ENCODE measurements around the gene ATP11A. TPM values are rescaled to one million over a fixed set of nuclear protein-coding genes. Genes with fewer than 3 reads are reported as not detected.

The ATP11A gene
- total RNA-seq, 5 donors from 2014 or later (not counting 1 experiment from before 2014, with no cell fraction given), result 35.7 to 57.1 (median 48.5) TPM

GRCh38 chr13:112928972-112929782, 239.3 kb downstream of the ATP11A start:
- Histone ChIP-seq H3K27ac (ENCODE audit: low read length) (no peak overlapping the region), H3K9me3 (no peaks in the 10 kb centered on the region), H3K36me3 (ENCODE audit: control insufficient read depth in 2 of 2, extremely low read depth in 1 of 2, insufficient read depth in 1 of 2, low read length in 1 of 2) (no peaks in the 10 kb centered on the region), H3K4me3 (ENCODE audit: control insufficient read depth in 1 of 2, extremely low read depth in 1 of 2, low read length in 1 of 2) (no peak overlapping the region), H3K27me3 (replicated peaks in 1 of 2; ENCODE audit: control insufficient read depth in 2 of 2, extremely low read depth in 1 of 2, insufficient read depth in 2 of 2, low read length in 1 of 2) (peaks cover 7 to 43% of the 10 kb centered on the region in 2 experiments), H3K4me1 (ENCODE audit: control insufficient read depth in 1 of 2, extremely low read depth in 1 of 2, insufficient read depth in 2 of 2, low read length in 2 of 2) (no peaks in the 10 kb centered on the region)
- Mint-ChIP-seq H3K27me3 (peaks cover 46 to 59% of the 10 kb centered on the region in 2 donors), H3K4me1 (peaks cover 7 to 22% (median 9%) of the 10 kb centered on the region in 3 donors), H3K36me3 (no peaks in the 10 kb centered on the region), H3K4me3 (no peak overlapping the region), H3K9me3 (no peaks in the 10 kb centered on the region), H3K27ac (no peak overlapping the region)
- DNase-seq (no peak), ATAC-seq (replicated peaks in 1 of 4) (no peak)
- WGBS (ENCODE audit: insufficient coverage), result 8% methylated on average over 19 of the region's 21 CpGs
- CTCF ChIA-PET, result no interaction called here
- POLR2A ChIA-PET, result no interaction called here

- DNase-seq (no peak), ATAC-seq (replicated peaks in 1 of 4) (no peak)
- H3K27ac ChIP-seq (ENCODE audit: low read length), result no peak overlapping the region
- Mint-ChIP-seq H3K9me3 (no peaks in the 10 kb centered on the region), H3K4me3 (no peak overlapping the region), H3K27ac (no peak overlapping the region), H3K27me3 (peaks cover 46 to 57% of the 10 kb centered on the region in 2 donors), H3K36me3 (no peaks in the 10 kb centered on the region), H3K4me1 (peaks cover 7 to 22% (median 9%) of the 10 kb centered on the region in 3 donors)
- no peaks in the 10 kb centered on the region for H3K4me1 ChIP-seq (ENCODE audit: control insufficient read depth in 1 of 2, extremely low read depth in 1 of 2, insufficient read depth in 2 of 2, low read length in 2 of 2)
- CTCF ChIA-PET, result no interaction called here
- peaks cover 7 to 48% of the 10 kb centered on the region in 2 experiments for H3K27me3 ChIP-seq (replicated peaks in 1 of 2; ENCODE audit: control insufficient read depth in 2 of 2, extremely low read depth in 1 of 2, insufficient read depth in 2 of 2, low read length in 1 of 2)
- no peaks in the 10 kb centered on the region for H3K36me3 ChIP-seq (ENCODE audit: control insufficient read depth in 2 of 2, extremely low read depth in 1 of 2, insufficient read depth in 1 of 2, low read length in 1 of 2)
- POLR2A ChIA-PET, result no interaction called here
- H3K9me3 ChIP-seq, result no peaks in the 10 kb centered on the region
- H3K4me3 ChIP-seq (ENCODE audit: control insufficient read depth in 1 of 2, extremely low read depth in 1 of 2, low read length in 1 of 2), result no peak overlapping the region
- 18% methylated on average over 8 of the region's 8 CpGs for WGBS (ENCODE audit: insufficient coverage)
Measured at GRCh38 chr13:112929783-112930055, 239.9 kb downstream of the ATP11A start.

GRCh38 chr13:112930192-112930591, 240.4 kb downstream of the ATP11A start:
- DNase-seq (no peak), ATAC-seq (replicated peaks in 1 of 4) (no peak)
- no peak overlapping the region for H3K4me3 Mint-ChIP-seq
- Histone ChIP-seq H3K4me3 (ENCODE audit: control insufficient read depth in 1 of 2, extremely low read depth in 1 of 2, low read length in 1 of 2) (no peak overlapping the region), H3K36me3 (ENCODE audit: control insufficient read depth in 2 of 2, extremely low read depth in 1 of 2, insufficient read depth in 1 of 2, low read length in 1 of 2) (no peaks in the 10 kb centered on the region), H3K27ac (ENCODE audit: low read length) (no peak overlapping the region), H3K4me1 (ENCODE audit: control insufficient read depth in 1 of 2, extremely low read depth in 1 of 2, insufficient read depth in 2 of 2, low read length in 2 of 2) (no peaks in the 10 kb centered on the region), H3K27me3 (replicated peaks in 1 of 2; ENCODE audit: control insufficient read depth in 2 of 2, extremely low read depth in 1 of 2, insufficient read depth in 2 of 2, low read length in 1 of 2) (peaks cover 7 to 49% of the 10 kb centered on the region in 2 experiments), H3K9me3 (no peaks in the 10 kb centered on the region)
- H3K9me3 Mint-ChIP-seq, result no peaks in the 10 kb centered on the region
- no peak overlapping the region for H3K27ac Mint-ChIP-seq
- POLR2A ChIA-PET, result no interaction called here
- H3K36me3 Mint-ChIP-seq, result no peaks in the 10 kb centered on the region
- H3K27me3 Mint-ChIP-seq, result peaks cover 46 to 57% of the 10 kb centered on the region in 2 donors
- peaks cover 7 to 22% (median 9%) of the 10 kb centered on the region in 3 donors for H3K4me1 Mint-ChIP-seq
- CTCF ChIA-PET, result no interaction called here

GRCh38 chr13:112931028-112931934, 241.4 kb downstream of the ATP11A start:
- H3K36me3 Mint-ChIP-seq, result no peaks in the 10 kb centered on the region
- Histone ChIP-seq H3K4me1 (ENCODE audit: control insufficient read depth in 1 of 2, extremely low read depth in 1 of 2, insufficient read depth in 2 of 2, low read length in 2 of 2) (no peaks in the 10 kb centered on the region), H3K36me3 (ENCODE audit: control insufficient read depth in 2 of 2, extremely low read depth in 1 of 2, insufficient read depth in 1 of 2, low read length in 1 of 2) (no peaks in the 10 kb centered on the region), H3K9me3 (no peaks in the 10 kb centered on the region), H3K27ac (ENCODE audit: low read length) (no peak overlapping the region), H3K4me3 (ENCODE audit: control insufficient read depth in 1 of 2, extremely low read depth in 1 of 2, low read length in 1 of 2) (no peak overlapping the region), H3K27me3 (replicated peaks in 1 of 2; ENCODE audit: control insufficient read depth in 2 of 2, extremely low read depth in 1 of 2, insufficient read depth in 2 of 2, low read length in 1 of 2) (peaks cover 7 to 52% of the 10 kb centered on the region in 2 experiments)
- peak overlapping the region in 1 of 3 donors; percentile 17 for H3K4me3 Mint-ChIP-seq
- ChIA-PET POLR2A (no interaction called here), CTCF (interaction anchor here in 1 of 2 donors (0.5 kb wide), 1 partner anchor 99 kb away, joined by 4 read pairs; no protein-coding TSS in a partner anchor)
- WGBS (ENCODE audit: insufficient coverage), result 91% methylated on average over 23 of the region's 32 CpGs
- peaks cover 46 to 57% of the 10 kb centered on the region in 2 donors for H3K27me3 Mint-ChIP-seq
- peak in 2 of 35 experiments; percentile 11 to 64 for DNase-seq
- H3K9me3 Mint-ChIP-seq, result no peaks in the 10 kb centered on the region
- H3K4me1 Mint-ChIP-seq, result peaks cover 7 to 22% (median 9%) of the 10 kb centered on the region in 3 donors
- peak in 2 of 4 experiments; percentile 56 to 73 for ATAC-seq (replicated peaks in 1 of 4)
- peak overlapping the region in 1 of 2 donors; percentile 63 for H3K27ac Mint-ChIP-seq

- 85% methylated on average over 7 of the region's 9 CpGs for WGBS (ENCODE audit: insufficient coverage)
- CTCF ChIA-PET, result no interaction called here
- Histone ChIP-seq H3K36me3 (ENCODE audit: control insufficient read depth in 2 of 2, extremely low read depth in 1 of 2, insufficient read depth in 1 of 2, low read length in 1 of 2) (no peaks in the 10 kb centered on the region), H3K9me3 (no peaks in the 10 kb centered on the region), H3K27me3 (replicated peaks in 1 of 2; ENCODE audit: control insufficient read depth in 2 of 2, extremely low read depth in 1 of 2, insufficient read depth in 2 of 2, low read length in 1 of 2) (peaks cover 7 to 54% of the 10 kb centered on the region in 2 experiments), H3K4me3 (ENCODE audit: control insufficient read depth in 1 of 2, extremely low read depth in 1 of 2, low read length in 1 of 2) (no peak overlapping the region), H3K27ac (ENCODE audit: low read length) (no peak overlapping the region), H3K4me1 (ENCODE audit: control insufficient read depth in 1 of 2, extremely low read depth in 1 of 2, insufficient read depth in 2 of 2, low read length in 2 of 2) (no peaks in the 10 kb centered on the region)
- peaks cover 7 to 20% (median 9%) of the 10 kb centered on the region in 3 donors for H3K4me1 Mint-ChIP-seq
- DNase-seq (no peak), ATAC-seq (replicated peaks in 1 of 4) (no peak)
- peaks cover 0 to 4% (median 0%) of the 10 kb centered on the region in 3 donors for H3K9me3 Mint-ChIP-seq
- H3K27me3 Mint-ChIP-seq, result peaks cover 39 to 50% of the 10 kb centered on the region in 2 donors
- POLR2A ChIA-PET, result interaction anchor here in 1 of 2 donors (0.6 kb wide), 1 partner anchor 437 kb away, joined by 3 read pairs; no protein-coding TSS in a partner anchor
- no peak overlapping the region for H3K4me3 Mint-ChIP-seq
- no peaks in the 10 kb centered on the region for H3K36me3 Mint-ChIP-seq
- H3K27ac Mint-ChIP-seq, result no peak overlapping the region
Measured at GRCh38 chr13:112932971-112933370, 243.1 kb downstream of the ATP11A start.

GRCh38 chr13:112933649-112934048, 243.8 kb downstream of the ATP11A start:
- Histone ChIP-seq H3K4me3 (ENCODE audit: control insufficient read depth in 1 of 2, extremely low read depth in 1 of 2, low read length in 1 of 2) (no peak overlapping the region), H3K9me3 (no peaks in the 10 kb centered on the region), H3K36me3 (ENCODE audit: control insufficient read depth in 2 of 2, extremely low read depth in 1 of 2, insufficient read depth in 1 of 2, low read length in 1 of 2) (no peaks in the 10 kb centered on the region), H3K27me3 (replicated peaks in 1 of 2; ENCODE audit: control insufficient read depth in 2 of 2, extremely low read depth in 1 of 2, insufficient read depth in 2 of 2, low read length in 1 of 2) (peaks cover 5 to 59% of the 10 kb centered on the region in 2 experiments), H3K27ac (ENCODE audit: low read length) (no peak overlapping the region), H3K4me1 (ENCODE audit: control insufficient read depth in 1 of 2, extremely low read depth in 1 of 2, insufficient read depth in 2 of 2, low read length in 2 of 2) (no peaks in the 10 kb centered on the region)
- 69% methylated on average over 3 of the region's 7 CpGs for WGBS (ENCODE audit: insufficient coverage)
- no peak for DNase-seq
- no peak for ATAC-seq (replicated peaks in 1 of 4)
- H3K36me3 Mint-ChIP-seq, result no peaks in the 10 kb centered on the region
- peaks cover 7 to 13% (median 9%) of the 10 kb centered on the region in 3 donors for H3K4me1 Mint-ChIP-seq
- peaks cover 32 to 47% of the 10 kb centered on the region in 2 donors for H3K27me3 Mint-ChIP-seq
- ChIA-PET CTCF (no interaction called here), POLR2A (no interaction called here)
- peaks cover 0 to 4% (median 0%) of the 10 kb centered on the region in 3 donors for H3K9me3 Mint-ChIP-seq
- no peak overlapping the region for H3K4me3 Mint-ChIP-seq
- H3K27ac Mint-ChIP-seq, result no peak overlapping the region

Measured in T-cell (primary cell).